SK-MEL-5 (cell line): ENCODE measurements around the gene SCARB1. TPM values are rescaled to one million over a fixed set of nuclear protein-coding genes. Genes with fewer than 3 reads are reported as not detected.
A peak's percentile ranks its signal among the peaks of the same experiment; 100 is the strongest.

Experiments
- DNase-seq: peaks from one replicate; pipeline ENCODE4 v3.0.0-alpha.2; 2016; ENCODE audit warnings: low read depth, low spot score
- in situ Hi-C: cut with HindIII; loops from 2 replicates; pipeline ENCODE4 v1.10.0; 2016; ENCODE audit warnings: low sequenced_read_pairs, high pct_unique_total_duplicates, low pct_unique_long_range_greater_than_20kb
- total RNA-seq: library from RNA; depleted of rRNA; stranded (reverse); fragments of >200 nt; shearing (Covaris generic); gene quantifications from 2 replicates; pipeline ENCODE4 v1.2.3, GENCODE V29; 2014

SCARB1 gene
- total RNA-seq, 1 experiment from 2014 or later, result 193 TPM

GRCh38 chr12:124853781-124854636 is 9.7 kb downstream of the SCARB1 start:
- no peak for DNase-seq
- in situ Hi-C loops, result no loop called here

GRCh38 chr12:124852911-124853427 is 10.7 kb downstream of the SCARB1 start:
- peak; percentile 58 for DNase-seq
- in situ Hi-C loops, result no loop called here

GRCh38 chr12:124852329-124852831 is 11.3 kb downstream of the SCARB1 start:
- in situ Hi-C loops, result no loop called here
- no peak for DNase-seq

GRCh38 chr12:124851342-124851741 is 12.3 kb downstream of the SCARB1 start:
- DNase-seq, result no peak
- in situ Hi-C loops, result no loop called here

GRCh38 chr12:124849382-124849781 is 14.3 kb downstream of the SCARB1 start:
- in situ Hi-C loops, result no loop called here
- no peak for DNase-seq

- in situ Hi-C loops, result no loop called here
- no peak for DNase-seq
Measured at GRCh38 chr12:124848621-124849380, 14.9 kb downstream of the SCARB1 start.

GRCh38 chr12:124847113-124848074 is 16.3 kb downstream of the SCARB1 start:
- DNase-seq, result peak; percentile 97
- in situ Hi-C loops, result no loop called here

GRCh38 chr12:124844411-124845397 is 19.0 kb downstream of the SCARB1 start:
- DNase-seq, result no peak
- in situ Hi-C loops, result no loop called here

- DNase-seq, result no peak
- in situ Hi-C loops, result no loop called here
Measured at GRCh38 chr12:124842800-124843510, 20.7 kb downstream of the SCARB1 start.

GRCh38 chr12:124842073-124842749 is 21.5 kb downstream of the SCARB1 start:
- DNase-seq, result no peak
- in situ Hi-C loops, result no loop called here

GRCh38 chr12:124841558-124841945 is 22.1 kb downstream of the SCARB1 start:
- DNase-seq, result no peak
- in situ Hi-C loops, result no loop called here

GRCh38 chr12:124837958-124838803 is 25.5 kb downstream of the SCARB1 start:
- DNase-seq, result peak; percentile 91
- in situ Hi-C loops, result no loop called here

GRCh38 chr12:124837249-124837897 is 26.3 kb downstream of the SCARB1 start:
- DNase-seq, result no peak
- in situ Hi-C loops, result no loop called here

- no peak for DNase-seq
- in situ Hi-C loops, result no loop called here
Measured at GRCh38 chr12:124836759-124837158, 26.9 kb downstream of the SCARB1 start.
